Measurements from ENCODE around the gene AZU1. TPM values are rescaled to one million over a fixed set of nuclear protein-coding genes. Genes with fewer than 3 reads are reported as not detected.

The AZU1 gene
- total RNA-seq, 1 experiment from 2014 or later = 1.6 TPM

DNA sequence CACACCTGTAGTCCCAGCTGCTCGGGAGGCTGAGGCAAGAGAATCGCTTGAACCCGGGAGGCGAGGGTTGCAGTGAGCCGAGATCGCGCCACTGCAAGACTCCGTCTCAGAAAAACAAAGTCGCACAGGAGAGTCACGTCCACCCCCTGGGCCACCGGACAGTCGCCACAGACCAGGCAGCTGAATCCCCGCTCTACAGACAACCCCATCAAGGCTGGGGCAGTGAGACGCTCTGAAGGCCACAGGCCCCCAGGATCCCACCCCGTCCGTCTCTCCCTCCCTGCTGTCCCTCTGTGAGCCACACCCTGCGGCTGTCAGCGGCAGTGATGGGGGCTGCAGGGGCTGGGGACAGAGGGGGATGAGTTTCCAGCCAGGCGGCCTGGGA, 45.8 kb upstream of the AZU1 start:
- no peak overlapping the region for H3K9ac ChIP-seq (ENCODE audit: extremely low read depth, insufficient read length, low read length)
- no peaks in the 10 kb centered on the region for H3K79me2 ChIP-seq (ENCODE audit: insufficient read depth, low read length)
- no peak overlapping the region for H2AFZ ChIP-seq (ENCODE audit: low read length)

More for the DNA sequence above, 45.8 kb upstream of the AZU1 start:
- Histone ChIP-seq H2BK120ac (ENCODE audit: low read depth, low read length, poor library complexity, severe bottlenecking) (no peak overlapping the region), H2AK5ac (ENCODE audit: insufficient read length, low read length) (peak overlapping the region; percentile 56), H3K23ac (ENCODE audit: insufficient read length, low read depth, low read length) (no peak overlapping the region), H3K27ac (ENCODE audit: insufficient read length, low read depth, low read length) (peak overlapping the region; percentile 32), H3K27me3 (ENCODE audit: insufficient read depth, low read length) (no peaks in the 10 kb centered on the region), H3K79me1 (ENCODE audit: insufficient read depth, low read depth, low read length, poor library complexity, severe bottlenecking) (no peaks in the 10 kb centered on the region), H2BK20ac (ENCODE audit: low read depth, low read length, poor library complexity, severe bottlenecking) (no peak overlapping the region), H3K56ac (ENCODE audit: insufficient read length, low read depth, low read length) (no peak overlapping the region), H2BK12ac (ENCODE audit: insufficient read length, low read depth, low read length) (peak overlapping the region; percentile 68), H3K4me1 (ENCODE audit: insufficient read depth, low read length) (no peaks in the 10 kb centered on the region; the same call in 1 of the 2 replicates), H2BK15ac (ENCODE audit: low read depth, low read length) (no peak overlapping the region), H3K18ac (ENCODE audit: insufficient read length, low read depth, low read length) (peak overlapping the region; percentile 93), H2BK5ac (ENCODE audit: insufficient read length, low read length) (peak overlapping the region; percentile 43), H4K20me1 (ENCODE audit: control insufficient read depth, insufficient read depth, insufficient read length) (no peaks in the 10 kb centered on the region), H4K91ac (ENCODE audit: insufficient read length, low read depth, low read length) (peak overlapping the region; percentile 36), H4K8ac (replicated peaks; ENCODE audit: insufficient read length, low read depth, low read length) (peak overlapping the region; percentile 90), H3K4ac (ENCODE audit: low read depth, low read length) (0 out of 2 replicates have a peak overlapping the region, but pooled peaks have one; percentile 39), H3K9me3 (ENCODE audit: control insufficient read depth, low read depth, low read length) (no peaks in the 10 kb centered on the region), H3T11ph (ENCODE audit: low read length) (no peak overlapping the region), H3K4me2 (ENCODE audit: insufficient read depth, insufficient read length, low read length) (peak overlapping the region; percentile 38), H3K14ac (ENCODE audit: insufficient read depth, low read length) (peak overlapping the region; percentile 90), H3K23me2 (ENCODE audit: insufficient read length, low read depth, low read length, poor library complexity, severe bottlenecking) (peaks cover 16% of the 10 kb centered on the region), H4K5ac (ENCODE audit: insufficient read length, low read depth, low read length) (peak overlapping the region; percentile 39)
- Mint-ChIP-seq H3K27me3 (ENCODE audit: low read depth) (peaks cover 4% of the 10 kb centered on the region), H3K4me3 (peak overlapping the region; percentile 8 to 20; a peak in 2 of 5 replicates), H3K36me3 (ENCODE audit: insufficient read depth in 1 of 3, low read depth in 3 of 3) (peaks cover 0 to 8% (median 7%) of the 10 kb centered on the region in 3 experiments; a peak in 4 of 7 replicates), H3K4me1 (peaks cover 21 to 30% of the 10 kb centered on the region in 2 experiments), H3K9me3 (no peaks in the 10 kb centered on the region), H3K27ac (peak overlapping the region in 2 of 3 experiments; percentile 44 to 96; a peak in 5 of 7 replicates)
- DNase-seq = no peak
- no CpG with 5 or more reads among the region's 19 CpGs for WGBS (ENCODE audit: extremely low coverage, insufficient read length, low lambda C conversion rate)
- TF ChIP-seq, protein P1, sequence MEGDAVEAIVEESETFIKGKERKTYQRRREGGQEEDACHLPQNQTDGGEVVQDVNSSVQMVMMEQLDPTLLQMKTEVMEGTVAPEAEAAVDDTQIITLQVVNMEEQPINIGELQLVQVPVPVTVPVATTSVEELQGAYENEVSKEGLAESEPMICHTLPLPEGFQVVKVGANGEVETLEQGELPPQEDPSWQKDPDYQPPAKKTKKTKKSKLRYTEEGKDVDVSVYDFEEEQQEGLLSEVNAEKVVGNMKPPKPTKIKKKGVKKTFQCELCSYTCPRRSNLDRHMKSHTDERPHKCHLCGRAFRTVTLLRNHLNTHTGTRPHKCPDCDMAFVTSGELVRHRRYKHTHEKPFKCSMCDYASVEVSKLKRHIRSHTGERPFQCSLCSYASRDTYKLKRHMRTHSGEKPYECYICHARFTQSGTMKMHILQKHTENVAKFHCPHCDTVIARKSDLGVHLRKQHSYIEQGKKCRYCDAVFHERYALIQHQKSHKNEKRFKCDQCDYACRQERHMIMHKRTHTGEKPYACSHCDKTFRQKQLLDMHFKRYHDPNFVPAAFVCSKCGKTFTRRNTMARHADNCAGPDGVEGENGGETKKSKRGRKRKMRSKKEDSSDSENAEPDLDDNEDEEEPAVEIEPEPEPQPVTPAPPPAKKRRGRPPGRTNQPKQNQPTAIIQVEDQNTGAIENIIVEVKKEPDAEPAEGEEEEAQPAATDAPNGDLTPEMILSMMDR (conservative IDR thresholded peaks at IDR 0.05) = no peak
